GM10248 (cell line): ENCODE measurements around the gene TMEM208.

Experiments
- CTCF ChIA-PET: fragments of 300-600 bp; sonication (Branson Sonifier 250); formaldehyde crosslinking; extraction: SDS; loops from one replicate; lab custom pipeline; 2021; ENCODE audit warnings: antibody characterized with exemption; lab: Yijun Ruan, JAX
- POLR2A ChIA-PET: fragments of 350-650 bp; sonication (Branson Sonifier 250); formaldehyde crosslinking; extraction: SDS; loops from one replicate; lab custom pipeline; 2020; ENCODE audit warnings: antibody characterized with exemption; lab: Yijun Ruan, JAX
- DNase-seq: peaks from one replicate; pipeline ENCODE4 v3.0.0; 2012; ENCODE audit errors: extremely low spot score
- CTCF ChIP-seq: IDR thresholded peaks from 2 replicates; pipeline ENCODE4 v1.5.1; 2012; ENCODE audit warnings: mild to moderate bottlenecking, low read depth; ENCODE audit errors: extremely low read depth, missing control alignments, control extremely low read depth

TMEM208 gene

GRCh38 chr16:67242138-67242730 lies 15.3 kb downstream of the TMEM208 start:
- no peak for DNase-seq
- ChIA-PET POLR2A (no interaction called here), CTCF (interaction anchor here (0.8 to 2.9 kb wide), 5 partner anchors 9 to 279 kb away, joined by 3 to 11 read pairs (median 3); partner anchors contain the start of genes ATP6V0D1 and TMEM208)
- TF ChIP-seq CTCF, result no peak

- no peak for DNase-seq
- POLR2A ChIA-PET, result interaction anchor here (1.1 to 1.9 kb wide), 3 partner anchors 12 to 17 kb away, joined by 3 to 8 read pairs (median 7); partner anchors contain the start of gene TMEM208
- CTCF ChIA-PET, result interaction anchor here (1.0 to 5.3 kb wide), 4 partner anchors 10 to 45 kb away, joined by 3 to 32 read pairs (median 8); no protein-coding TSS in a partner anchor
- no peak for TF ChIP-seq CTCF
Observed at GRCh38 chr16:67243481-67243880, 16.6 kb downstream of the TMEM208 start.

GRCh38 chr16:67244387-67245185 lies 17.7 kb downstream of the TMEM208 start:
- POLR2A ChIA-PET, result interaction anchor here (0.6 to 1.9 kb wide), 4 partner anchors 9 to 18 kb away, joined by 3 to 8 read pairs (median 5); partner anchors contain the start of gene TMEM208
- peak; percentile 86 for DNase-seq
- no peak for TF ChIP-seq CTCF
- CTCF ChIA-PET, result interaction anchor here (0.9 to 5.3 kb wide), 13 partner anchors 11 to 319 kb away, joined by 3 to 32 read pairs (median 3); partner anchors contain the start of genes EXOC3L1 and TMEM208

GRCh38 chr16:67245186-67245585 lies 18.3 kb downstream of the TMEM208 start:
- ChIA-PET POLR2A (interaction anchor here (1.5 to 1.9 kb wide), 2 partner anchors 14 to 18 kb away, joined by 7 to 8 read pairs; partner anchors contain the start of gene TMEM208), CTCF (interaction anchor here (1.4 to 5.3 kb wide), 8 partner anchors 7 to 318 kb away, joined by 3 to 32 read pairs (median 12); partner anchors contain the start of gene TMEM208)
- TF ChIP-seq CTCF, result no peak
- DNase-seq, result no peak

- CTCF ChIA-PET, result interaction anchor here (2.1 to 5.3 kb wide), 6 partner anchors 7 to 183 kb away, joined by 7 to 32 read pairs (median 14); partner anchors contain the start of gene TMEM208
- POLR2A ChIA-PET, result interaction anchor here (2.4 kb wide), 1 partner anchor 16 kb away, joined by 11 read pairs; no protein-coding TSS in a partner anchor
- DNase-seq, result no peak
- TF ChIP-seq CTCF, result no peak
Observed at GRCh38 chr16:67245674-67246080, 18.7 kb downstream of the TMEM208 start.

GRCh38 chr16:67246081-67246755 lies 19.3 kb downstream of the TMEM208 start:
- POLR2A ChIA-PET, result interaction anchor here (1.5 to 2.4 kb wide), 2 partner anchors 17 to 19 kb away, joined by 9 to 11 read pairs; partner anchors contain the start of gene TMEM208
- peak; percentile 76 for DNase-seq

More at GRCh38 chr16:67246081-67246755, 19.3 kb downstream of the TMEM208 start:
- TF ChIP-seq CTCF, result peak; percentile 42
- CTCF ChIA-PET, result interaction anchor here (1.6 to 5.3 kb wide), 8 partner anchors 8 to 228 kb away, joined by 4 to 32 read pairs (median 12); partner anchors contain the start of gene TMEM208
